GM12878 (cell line): ENCODE measurements around the gene ZNF121. TPM values are rescaled to one million over a fixed set of nuclear protein-coding genes. Genes with fewer than 3 reads are reported as not detected.

ENCODE experiments used
- ATAC-seq: fragments of 200-7000 bp; cut with Tn5 transposase; 3 replicates; pipeline ENCODE4 v1.9.1; 2020; ENCODE audit warnings: mild to moderate bottlenecking, moderate library complexity
- BruUV-seq: library from RNA; stranded (reverse); fragments of 400-500 nt; replicated peaks from 2 replicates; lab custom pipeline; 2021; lab: Mats Ljungman, UMichigan
- CTCF ChIA-PET: fragments of 300-600 bp; sonication (Branson Sonifier 250); formaldehyde crosslinking; extraction: SDS; loops from one replicate; lab custom pipeline; 2021; ENCODE audit warnings: inconsistent platforms; lab: Yijun Ruan, JAX
- POLR2A ChIA-PET: fragments of 350-600 bp; formaldehyde crosslinking; extraction: SDS; loops from one replicate; lab custom pipeline; 2021; ENCODE audit warnings: inconsistent platforms; lab: Charles Lee
- RAD21 ChIA-PET: fragments of 300-600 bp; sonication (Branson Sonifier 250); formaldehyde crosslinking; loops from one replicate; lab custom pipeline; 2023; ENCODE audit warnings: antibody characterized with exemption; ENCODE audit not compliant: unreplicated experiment; lab: Charles Lee
- SMC1A ChIA-PET: fragments of 300-600 bp; sonication (Branson Sonifier 250); formaldehyde crosslinking; loops from one replicate; lab custom pipeline; 2023; ENCODE audit not compliant: unreplicated experiment, uncharacterized antibody; lab: Charles Lee
- DNase-seq: peaks from one replicate; pipeline ENCODE4 v3.0.0-alpha.2; 2011; ENCODE audit warnings: low read depth, low spot score
- FAIRE-seq: peaks from 3 replicates; lab custom pipeline; 2011; peaks lifted over from hg19 to GRCh38; lab: Jason Lieb, UNC
- H2AFZ ChIP-seq: 2 replicates; pipeline ENCODE4 v1.6.0; 2011; ENCODE audit warnings: low read depth, low read length, control low read depth; ENCODE audit not compliant: control insufficient read depth
- H3K27ac ChIP-seq: 2 replicates; pipeline ENCODE4 v1.5.1; 2011; ENCODE audit warnings: control low read depth; ENCODE audit not compliant: control insufficient read depth, insufficient read depth
- H3K27me3 ChIP-seq, 2 experiments: replicated peaks in 1 of 2; 2 replicates each; pipeline versions ENCODE4 v1.6.0 to v1.6.1; 2011; ENCODE audit warnings: low read length in 1 of 2; ENCODE audit not compliant: control insufficient read depth in 2 of 2, insufficient read depth in 2 of 2
- H3K36me3 ChIP-seq, 2 experiments: 2 replicates each; pipeline ENCODE4 v1.5.1; 2011; ENCODE audit warnings: low read length in 1 of 2; ENCODE audit not compliant: control insufficient read depth in 2 of 2, insufficient read depth in 2 of 2
- H3K4me1 ChIP-seq: 2 replicates; pipeline ENCODE4 v1.6.1; 2011; ENCODE audit warnings: mild to moderate bottlenecking, low read length, moderate library complexity, mixed read lengths; ENCODE audit not compliant: control insufficient read depth, insufficient read depth
- H3K4me2 ChIP-seq: 2 replicates; pipeline ENCODE4 v1.6.0; 2011; ENCODE audit warnings: control low read depth; ENCODE audit not compliant: control insufficient read depth, insufficient read depth
- H3K4me3 ChIP-seq: fragments of 200-600 bp; sonication (generic); 2 replicates; pipeline ENCODE4 v1.5.1; 2016
- H3K79me2 ChIP-seq: 2 replicates; pipeline ENCODE4 v1.6.0; 2011; ENCODE audit warnings: low read length; ENCODE audit not compliant: control insufficient read depth, insufficient read depth
- H3K9ac ChIP-seq: 2 replicates; pipeline ENCODE4 v1.8.0; 2011; ENCODE audit warnings: low read length, control low read depth, mixed read lengths; ENCODE audit not compliant: control insufficient read depth, insufficient read depth
- H3K9me3 ChIP-seq: replicated peaks from 3 replicates; pipeline ENCODE4 v1.5.1; 2011; ENCODE audit warnings: mild to moderate bottlenecking, low read length; ENCODE audit not compliant: control insufficient read depth, insufficient read depth
- H4K20me1 ChIP-seq: 2 replicates; pipeline ENCODE4 v1.6.0; 2011; ENCODE audit not compliant: control insufficient read depth, insufficient read depth
- CBX5 ChIP-seq: sonication (generic); IDR thresholded peaks from 2 replicates; pipeline ENCODE4 v1.6.1; 2016; ENCODE audit warnings: low read depth, moderate library complexity, mild to moderate bottlenecking, inconsistent platforms
- KLF5 ChIP-seq: fragments of 450-650 bp; IDR thresholded peaks from 2 replicates; pipeline ENCODE4 v1.6.1; 2014; ENCODE audit warnings: mild to moderate bottlenecking; ENCODE audit not compliant: partially characterized antibody
- POLR2AphosphoS5 ChIP-seq: IDR thresholded peaks from 2 replicates; pipeline ENCODE4 v1.6.1; 2011; ENCODE audit warnings: mild to moderate bottlenecking, low read length, inconsistent platforms
- WGBS: methylation state at CpG from one replicate; pipeline ENCODE4 v1.1.6; 2016; ENCODE audit warnings: low lambda C conversion rate; ENCODE audit not compliant: insufficient replicate concordance, insufficient coverage; ENCODE audit errors: missing lambda C conversion rate; 5-methylcytosine and 5-hydroxymethylcytosine counted together
- in situ Hi-C: fragments of 300-500 bp; cut with MboI; formaldehyde crosslinking; loops from 9 replicates; pipeline ENCODE4 v1.14.3; 2018; ENCODE audit warnings: mixed read lengths
- intact Hi-C: fragments of 100-400 bp; cut with micrococcal nuclease; formaldehyde crosslinking; loops from one replicate; pipeline ENCODE4 v1.14.2; 2022; ENCODE audit not compliant: unreplicated experiment
- polyA plus RNA-seq, 11 experiments: library from polyadenylated mRNA; depleted of rRNA in 4 of 11; unstranded in 6 of 11; stranded (reverse) in 5 of 11; fragments of >200 nt; fragmentation: Nextera tagmentation in 4 of 11; fragmentation: Illumina TruSeq in 1 of 11; extraction: Ambion mirVana in 4 of 11; extraction: Trizol in 1 of 11; gene quantifications; 1 replicate in 1 of 11; 2 replicates in 10 of 11; pipeline versions ENCODE4 v1.2.1 to v1.2.3, GENCODE V29; 2011 to 2016; ENCODE audit warnings: inconsistent platforms in 2 of 11, missing spikeins in 2 of 11, low read depth in 1 of 11
- total RNA-seq, 4 experiments: library from RNA; depleted of rRNA in 3 of 4; stranded (reverse); fragments of >200 nt in 3 of 4; fragmentation: Illumina TruSeq in 1 of 4; extraction: Trizol in 1 of 4; gene quantifications; 2 replicates each; pipeline versions ENCODE4 v1.2.1 to v1.2.3, GENCODE V29; 2013 to 2021
- TF ChIP-seq, protein P1 (sequence below): fragments of 450-650 bp; IDR thresholded peaks from 2 replicates; pipeline ENCODE4 v1.6.1; 2016; ENCODE audit warnings: mild to moderate bottlenecking

ZNF121 gene
- total and polyA plus RNA-seq, 10 of the 15 experiments (the other 5 are each of a cell fraction or from before 2014, with no cell fraction given), result 4.8 to 75.0 (median 17.7) TPM

- DNase-seq (no peak), ATAC-seq (no peak), FAIRE-seq (no peak)
- TSS peak; percentile 34 for BruUV-seq
- 96% methylated on average over 9 of the region's 9 CpGs for WGBS
- in situ Hi-C loops (no loop called here), intact Hi-C loops (no loop called here)
- CTCF ChIA-PET, result no interaction called here
- RAD21 ChIA-PET, result no interaction called here
- Histone ChIP-seq H3K4me2 (no peak overlapping the region), H3K4me3 (no peak overlapping the region), H3K4me1 (no peaks in the 10 kb centered on the region), H3K79me2 (peaks cover 4% of the 10 kb centered on the region), H3K27me3 (no peaks in the 10 kb centered on the region), H3K9me3 (peaks cover 80% of the 10 kb centered on the region), H3K27ac (no peak overlapping the region), H2AFZ (no peak overlapping the region), H3K36me3 (peaks cover 17 to 59% of the 10 kb centered on the region in 2 experiments), H4K20me1 (no peaks in the 10 kb centered on the region), H3K9ac (no peak overlapping the region)
- TF ChIP-seq CBX5 (peak; percentile 88), POLR2AphosphoS5 (0 out of 2 replicates have a peak, but pooled peaks have one; percentile 37), KLF5 (peak; percentile 96)
- TF ChIP-seq, protein P1, sequence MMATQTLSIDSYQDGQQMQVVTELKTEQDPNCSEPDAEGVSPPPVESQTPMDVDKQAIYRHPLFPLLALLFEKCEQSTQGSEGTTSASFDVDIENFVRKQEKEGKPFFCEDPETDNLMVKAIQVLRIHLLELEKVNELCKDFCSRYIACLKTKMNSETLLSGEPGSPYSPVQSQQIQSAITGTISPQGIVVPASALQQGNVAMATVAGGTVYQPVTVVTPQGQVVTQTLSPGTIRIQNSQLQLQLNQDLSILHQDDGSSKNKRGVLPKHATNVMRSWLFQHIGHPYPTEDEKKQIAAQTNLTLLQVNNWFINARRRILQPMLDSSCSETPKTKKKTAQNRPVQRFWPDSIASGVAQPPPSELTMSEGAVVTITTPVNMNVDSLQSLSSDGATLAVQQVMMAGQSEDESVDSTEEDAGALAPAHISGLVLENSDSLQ, result no peak
- SMC1A ChIA-PET, result no interaction called here
- POLR2A ChIA-PET, result no interaction called here
Observed at GRCh38 chr19:9565900-9566705, 18.2 kb downstream of the ZNF121 start.
